22Rv1 (cell line): ENCODE measurements around the gene PUS10.

Source experiments
- CTCF ChIP-seq: fragments of 450-650 bp; IDR thresholded peaks from 2 replicates; pipeline ENCODE4 v1.5.1; 2017; ENCODE audit warnings: mild to moderate bottlenecking
- ZFX ChIP-seq: fragments of 450-650 bp; IDR thresholded peaks from 2 replicates; pipeline ENCODE4 v1.6.1; 2017; ENCODE audit warnings: antibody characterized with exemption, borderline replicate concordance

- TF ChIP-seq CTCF (no peak), ZFX (no peak)
Measured at GRCh38 chr2:60936757-60937156, 81.3 kb downstream of the PUS10 start.
